ENCODE data around the gene VRK1.
"Not testable (repeated sequence)": the region's sequence is repeated elsewhere in the genome, so short reads cannot be mapped to it uniquely, and the experiment has no call there.

Gene VRK1

DNA sequence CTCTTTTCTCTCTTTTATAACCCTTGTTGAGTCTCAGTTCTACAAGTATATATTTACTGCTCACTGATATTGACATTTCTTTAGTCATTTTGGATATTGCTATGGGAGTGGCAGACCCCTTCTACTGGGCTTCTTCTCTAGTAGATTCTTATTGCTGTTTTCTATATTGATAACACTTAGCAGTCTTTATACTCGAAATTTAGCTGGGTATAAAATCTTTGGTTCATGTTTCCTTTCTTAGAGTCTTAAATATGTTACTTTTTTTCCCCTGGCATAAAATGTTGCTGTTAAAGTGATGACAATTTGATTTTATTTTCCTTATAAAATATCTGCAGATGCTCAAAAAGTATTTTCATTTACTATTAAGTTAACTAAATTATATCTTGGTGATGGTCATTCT is 32.6 kb downstream of the VRK1 start:
- no peak for DNase-seq

DNA sequence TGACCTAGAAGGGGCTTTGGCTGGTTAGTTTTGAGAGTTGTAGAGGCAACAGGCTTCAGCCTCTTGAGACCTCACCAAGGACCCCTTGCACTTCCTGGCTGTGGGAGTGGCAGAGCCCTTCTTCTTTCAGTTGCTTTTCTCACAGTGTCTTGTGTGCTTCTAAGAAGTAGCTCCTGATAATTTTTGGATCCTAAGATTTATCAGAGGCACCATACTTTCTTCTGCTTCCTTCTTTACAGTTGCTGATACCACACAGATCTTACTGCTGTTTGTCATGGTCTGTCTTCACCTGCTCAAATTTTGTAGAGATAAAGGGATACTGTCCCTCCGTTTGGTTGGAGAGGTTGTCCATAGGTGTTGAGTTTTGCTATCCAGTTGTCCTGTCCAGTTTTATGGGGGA is 33.8 kb downstream of the VRK1 start:
- no peak for DNase-seq

DNA sequence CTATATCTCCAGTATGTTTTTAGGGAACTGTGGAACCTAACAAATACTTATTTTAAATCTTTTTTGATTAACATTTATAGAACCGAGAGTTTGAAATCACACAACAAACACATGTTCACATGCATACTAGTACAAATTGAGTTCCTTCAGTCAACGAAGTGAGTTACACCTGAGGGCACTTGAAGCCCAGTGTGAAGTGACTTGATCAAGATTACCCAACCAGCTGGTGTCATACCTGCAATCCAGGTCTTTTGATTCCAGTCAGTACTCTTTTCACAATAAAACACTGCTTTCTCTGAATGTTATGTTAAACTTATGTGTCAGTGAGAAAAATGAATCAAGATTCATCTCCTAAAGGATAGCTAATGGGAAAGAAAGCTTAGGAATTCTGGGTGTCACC is 35.2 kb downstream of the VRK1 start:
- no peak for DNase-seq

DNA sequence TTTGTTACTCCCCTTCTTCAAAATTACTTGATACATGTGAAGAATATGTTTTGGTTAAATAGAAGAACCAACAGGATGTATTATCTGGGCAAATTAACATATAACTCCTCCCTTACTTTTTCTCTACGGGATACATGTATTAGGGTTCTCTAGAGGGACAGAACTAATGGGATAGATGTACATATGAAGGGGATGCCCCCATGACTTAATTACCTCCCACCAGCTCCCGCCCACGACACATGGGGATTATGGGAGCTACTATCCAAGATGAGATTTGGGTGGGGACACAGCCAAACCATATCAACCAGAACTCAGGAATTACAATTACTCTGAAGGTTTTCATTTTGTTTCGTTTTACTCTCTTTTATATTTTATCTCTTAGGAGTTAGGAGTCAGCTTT is 41.3 kb downstream of the VRK1 start:
- no peak for DNase-seq

DNA sequence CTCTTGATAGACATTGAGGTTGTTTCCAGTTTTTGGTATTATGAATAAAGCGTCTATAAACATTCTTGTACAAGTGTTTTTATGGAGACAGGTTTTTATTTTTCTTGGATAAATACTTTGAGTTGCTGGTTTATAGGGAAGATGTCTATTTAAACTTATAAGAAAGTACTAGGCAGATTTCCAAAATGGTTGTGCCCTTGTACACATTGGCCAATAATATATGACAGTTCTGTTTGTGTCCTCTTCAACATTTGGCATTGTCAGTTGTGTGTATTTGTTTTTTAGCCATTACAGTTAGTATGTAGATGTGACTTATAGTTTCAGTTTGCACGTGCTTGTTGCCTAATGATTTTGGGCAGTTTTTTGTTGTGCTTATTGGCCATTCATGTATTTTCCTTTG is 42.1 kb downstream of the VRK1 start:
- no peak for DNase-seq

DNA sequence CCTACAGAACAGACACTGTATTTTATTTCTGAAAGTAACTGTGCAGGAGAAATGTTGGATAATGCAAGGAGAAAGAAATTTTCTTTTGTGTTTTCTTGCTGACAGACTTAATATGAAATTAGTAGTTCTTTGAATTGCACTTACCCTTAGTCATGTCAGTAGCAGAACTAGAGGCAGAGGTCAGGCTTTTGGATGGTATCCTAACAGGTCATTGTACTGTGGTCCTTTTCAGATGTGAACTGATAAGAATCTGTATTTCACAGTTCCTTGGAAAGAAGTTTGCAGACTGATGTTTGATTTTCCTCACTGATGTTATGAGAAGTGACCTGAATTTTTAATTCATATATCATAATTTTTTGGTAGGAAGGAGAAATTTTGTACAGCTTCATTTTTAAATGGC is 46.0 kb downstream of the VRK1 start:
- no peak for DNase-seq

DNA sequence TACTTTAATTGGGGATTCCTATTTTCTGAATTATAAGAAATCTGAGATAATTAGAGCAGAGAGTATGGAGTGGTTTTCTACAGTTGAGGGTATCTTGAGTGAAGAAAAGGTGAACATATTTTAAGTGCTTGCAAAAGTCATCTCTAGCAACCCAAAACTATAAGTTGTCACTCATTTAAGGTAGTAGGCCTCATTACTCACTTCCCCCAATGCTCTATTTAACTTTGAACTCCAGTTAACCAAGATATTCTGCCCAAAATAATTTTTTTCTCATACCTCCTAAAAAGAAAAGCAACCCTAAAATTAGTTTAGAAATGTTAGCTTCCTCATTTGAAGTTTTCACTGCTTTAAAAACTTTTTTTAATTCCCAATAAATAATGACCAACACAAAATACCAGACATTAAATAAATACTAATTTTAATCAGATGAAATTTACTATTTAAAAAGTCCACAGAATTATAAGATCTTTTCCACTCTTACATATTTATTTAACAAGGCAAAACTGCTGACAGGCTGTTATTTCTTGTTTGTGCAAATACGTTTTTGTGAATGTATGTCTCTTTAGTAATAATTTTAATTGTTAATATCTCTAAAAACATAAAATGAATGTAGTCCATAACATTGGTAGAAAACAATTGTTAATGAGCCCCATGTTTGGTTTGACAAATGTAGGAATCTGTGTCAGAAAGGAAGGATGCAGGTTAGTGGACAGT is 47.8 kb downstream of the VRK1 start:
- DNase-seq, result no peak

DNA sequence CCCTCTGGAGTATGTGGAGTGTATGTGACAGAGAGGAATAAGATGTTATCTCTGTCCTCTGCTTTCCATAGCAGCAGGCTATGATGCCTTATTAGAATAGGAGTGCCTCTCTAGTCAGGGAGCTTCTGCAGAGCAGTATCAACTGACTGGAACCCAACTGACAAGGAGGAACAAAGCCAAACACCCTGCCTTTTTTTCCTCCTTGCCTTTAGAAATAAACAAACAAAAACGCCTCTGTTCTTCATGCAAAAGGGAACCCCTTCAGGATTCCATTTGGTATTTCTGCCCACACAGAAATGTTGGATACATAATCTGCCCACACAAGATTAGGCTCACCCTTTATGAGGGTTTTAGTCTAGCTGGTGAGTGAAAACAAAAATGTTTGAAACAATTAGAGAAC is 50.3 kb downstream of the VRK1 start:
- no peak for DNase-seq

DNA sequence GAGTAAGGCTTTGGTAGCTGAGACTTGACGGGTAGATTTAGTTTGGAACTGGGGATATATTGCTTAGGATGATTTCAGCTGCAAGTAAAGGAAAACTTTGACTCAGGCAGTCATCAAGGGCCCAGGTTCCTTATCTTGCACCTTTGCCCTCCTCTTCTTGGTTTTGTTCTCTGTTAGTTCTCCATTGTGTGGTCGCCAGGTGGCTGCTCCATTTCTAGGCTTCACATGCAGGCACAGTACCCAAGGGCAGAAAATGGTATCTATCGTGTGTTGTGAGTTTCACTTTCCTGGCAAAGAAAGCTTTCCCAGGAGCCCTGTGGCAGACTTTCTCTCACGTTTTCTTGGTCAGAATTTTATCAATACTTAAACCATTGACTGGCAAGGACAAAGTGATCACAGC is 50.8 kb downstream of the VRK1 start:
- no peak for DNase-seq

DNA sequence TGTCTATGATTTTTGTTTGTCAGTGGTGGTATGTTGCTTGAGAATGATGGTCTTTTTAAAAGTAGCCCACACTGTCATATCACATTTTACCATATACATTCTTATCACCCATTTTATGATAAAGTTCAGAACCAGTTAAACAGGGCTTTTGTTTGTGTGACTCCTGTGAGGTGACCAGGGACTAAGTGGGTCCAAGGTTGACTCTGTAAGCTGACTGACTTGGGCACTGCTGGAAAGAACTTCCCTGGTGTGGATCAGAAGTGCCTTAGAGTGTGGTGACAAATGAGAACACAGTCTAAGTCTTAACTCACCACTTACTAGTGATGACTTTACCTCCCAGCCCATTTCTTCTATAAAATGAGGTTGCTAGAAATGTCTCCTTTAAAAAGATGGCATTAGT is 52.6 kb downstream of the VRK1 start:
- no peak for DNase-seq

DNA sequence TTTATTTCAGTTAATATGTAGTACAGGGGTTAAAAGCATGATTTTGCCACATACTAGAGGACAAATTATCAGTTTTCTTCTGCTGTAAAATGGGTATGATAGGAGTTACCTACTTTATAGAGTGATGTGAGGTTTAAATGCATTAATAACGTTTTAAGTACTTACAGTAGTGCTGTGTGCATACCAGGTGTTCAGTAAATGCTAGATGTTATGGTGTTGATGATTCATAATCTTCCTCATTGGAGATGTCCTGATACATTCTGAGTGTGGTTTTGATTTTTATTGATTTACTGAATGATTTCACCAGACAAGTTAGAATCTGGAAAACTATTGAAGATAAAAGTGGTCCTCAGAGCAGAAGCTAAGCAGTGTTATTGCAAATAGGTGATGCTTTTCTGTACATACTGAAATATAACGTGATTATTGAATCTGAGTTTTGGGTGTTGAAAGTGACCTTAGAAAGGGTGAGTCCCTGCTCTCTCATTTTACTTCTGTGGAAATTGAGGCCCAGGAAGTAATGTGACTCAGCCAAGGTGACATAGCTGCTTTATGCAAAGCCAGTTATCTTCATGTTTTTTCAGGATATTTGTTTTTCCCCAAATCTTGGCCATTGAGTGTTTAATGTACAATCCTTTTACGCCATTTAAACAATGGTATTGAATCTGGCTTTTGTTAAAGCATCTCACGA is 54.7 kb downstream of the VRK1 start:
- DNase-seq, result no peak

DNA sequence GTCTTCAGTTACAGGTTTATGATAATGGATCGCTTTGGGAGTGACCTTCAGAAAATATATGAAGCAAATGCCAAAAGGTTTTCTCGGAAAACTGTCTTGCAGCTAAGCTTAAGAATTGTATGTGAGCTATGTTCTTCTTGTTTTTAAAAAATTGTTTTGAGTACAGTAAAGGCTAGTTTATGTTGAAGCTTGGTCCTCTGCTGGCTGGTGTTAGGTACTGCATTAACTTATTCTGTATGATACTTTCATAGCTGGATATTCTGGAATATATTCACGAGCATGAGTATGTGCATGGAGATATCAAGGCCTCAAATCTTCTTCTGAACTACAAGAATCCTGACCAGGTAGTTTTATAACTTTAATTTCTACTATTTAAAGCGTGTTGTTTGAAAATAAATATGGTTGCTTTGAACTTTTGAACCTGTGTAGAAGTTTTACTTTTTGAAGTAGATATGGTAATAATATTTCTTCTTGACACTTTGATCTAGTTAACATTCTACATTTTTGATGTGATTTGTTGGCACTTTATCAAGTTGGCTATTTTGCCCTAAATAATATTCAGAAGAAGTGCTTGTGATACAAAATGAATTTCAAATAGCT is 55.7 kb downstream of the VRK1 start:
- no peak for DNase-seq

DNA sequence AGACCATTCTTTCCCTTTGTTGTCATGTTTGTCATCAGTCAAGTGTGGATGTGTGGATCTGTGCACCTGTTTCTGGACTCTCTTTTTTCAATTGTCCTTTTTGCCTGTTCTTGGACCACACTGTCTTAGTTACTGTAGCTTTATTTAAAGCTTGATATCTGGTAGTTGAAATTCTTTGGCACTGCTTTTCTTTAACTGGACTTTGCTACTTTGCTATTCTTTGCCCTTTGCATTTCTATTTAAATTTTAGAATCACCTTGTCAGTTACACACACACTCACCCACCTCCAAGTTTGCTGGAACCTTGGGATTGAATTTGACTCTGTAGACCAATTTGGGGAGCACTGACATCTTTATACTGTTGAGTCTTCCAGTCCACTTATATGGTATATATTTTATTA is 61.5 kb downstream of the VRK1 start:
- no peak for DNase-seq

DNA sequence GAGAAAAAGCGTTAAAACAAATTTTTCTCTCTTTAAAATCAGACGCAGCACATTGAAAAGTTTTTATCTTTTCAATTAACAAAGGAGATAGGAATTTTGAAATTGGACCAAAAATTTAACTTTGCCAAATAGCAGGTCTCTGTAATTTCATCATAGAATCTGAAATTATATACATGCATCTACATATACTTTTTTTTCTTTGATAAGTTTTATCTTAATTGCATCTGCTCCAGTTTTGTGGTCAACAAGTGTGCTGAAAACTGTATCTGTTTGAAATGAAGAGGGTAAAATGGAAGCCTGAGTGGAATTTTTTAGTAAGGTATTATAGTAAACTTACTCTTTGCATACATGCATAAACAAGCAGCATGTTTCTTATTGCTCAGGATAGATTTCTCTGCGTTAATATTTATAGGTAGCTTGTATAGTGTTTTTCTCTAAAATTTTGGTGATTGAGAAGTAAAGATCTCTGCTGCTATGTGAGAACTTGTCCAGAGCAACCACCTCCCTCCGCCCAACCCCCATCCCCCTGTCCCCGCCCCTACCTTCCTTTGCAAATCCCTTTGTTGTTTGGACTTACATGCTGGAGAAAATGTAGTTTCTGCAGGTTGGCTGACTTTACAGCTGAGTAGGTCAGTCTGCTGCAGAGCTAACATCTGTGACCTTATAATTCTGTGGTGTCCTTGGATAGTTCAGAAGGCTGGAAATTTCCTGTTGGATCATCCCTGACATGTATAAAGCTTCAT is 64.6 kb downstream of the VRK1 start:
- DNase-seq, result no peak

DNA sequence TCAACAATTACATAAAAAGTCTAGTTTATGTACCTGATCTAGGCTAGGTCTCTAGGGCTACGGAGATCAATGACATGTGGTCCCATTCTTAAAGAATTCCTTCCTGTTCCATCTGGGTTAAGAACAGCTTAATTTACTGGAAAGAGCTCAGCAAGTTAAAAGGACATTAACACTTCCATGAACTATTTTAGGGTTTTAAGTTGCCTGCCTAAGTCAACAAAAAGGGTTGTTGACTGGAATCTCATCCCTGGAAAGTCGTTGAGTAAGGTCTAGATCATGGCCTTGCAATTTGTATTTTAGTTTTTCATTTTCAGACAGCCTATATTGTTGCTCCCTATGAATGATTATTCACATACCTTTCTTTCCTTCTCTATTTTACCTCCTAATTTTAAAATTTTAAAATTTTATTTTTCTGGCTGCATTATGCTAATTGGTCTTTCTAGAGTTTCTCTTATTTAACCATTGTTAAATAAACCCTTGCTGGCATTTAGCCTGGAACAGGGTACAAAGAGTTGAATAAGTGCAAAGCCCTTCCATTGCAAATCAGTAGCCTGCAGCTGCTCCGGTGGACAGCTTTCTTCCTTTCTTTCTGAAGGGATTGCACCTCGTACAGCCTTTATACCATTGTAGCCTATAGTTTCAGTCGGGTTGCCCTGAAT is 66.3 kb downstream of the VRK1 start:
- DNase-seq, result no peak

DNA sequence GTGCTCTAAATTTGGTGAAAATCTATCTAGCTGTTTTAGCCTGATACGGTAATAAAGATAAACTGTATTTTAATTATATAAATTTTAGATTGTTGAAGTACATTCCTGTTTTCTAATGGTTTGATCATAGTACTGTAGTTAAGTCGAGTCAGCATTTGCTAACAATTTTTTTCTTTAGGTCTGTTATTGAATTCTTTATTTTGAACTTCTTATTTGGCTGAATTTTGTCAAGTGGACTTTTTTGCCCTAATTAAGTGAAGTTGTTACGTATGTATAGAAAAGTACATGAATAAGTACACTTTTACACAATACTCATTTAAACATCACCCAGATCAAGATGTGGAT is 66.8 kb downstream of the VRK1 start:
- no peak for DNase-seq

DNA sequence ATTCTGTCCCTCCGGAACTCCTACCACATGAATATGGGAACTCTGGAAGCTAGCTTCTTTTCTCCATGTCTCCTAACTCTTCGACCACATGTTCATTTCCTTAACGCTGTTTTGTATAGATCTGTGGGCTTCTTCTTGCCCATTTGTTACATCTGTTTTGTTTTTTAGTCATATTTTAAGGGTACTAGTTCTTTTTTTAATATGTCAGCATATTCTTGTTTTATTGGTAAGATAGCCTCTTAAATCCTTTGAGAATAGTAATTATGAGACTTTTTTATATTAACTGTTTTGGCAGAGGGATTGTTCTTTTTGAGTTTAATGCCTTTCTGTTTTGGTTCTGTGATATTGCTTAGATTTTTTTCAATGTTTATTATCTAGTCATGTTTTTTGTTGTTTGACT is 70.5 kb downstream of the VRK1 start:
- no peak for DNase-seq

DNA sequence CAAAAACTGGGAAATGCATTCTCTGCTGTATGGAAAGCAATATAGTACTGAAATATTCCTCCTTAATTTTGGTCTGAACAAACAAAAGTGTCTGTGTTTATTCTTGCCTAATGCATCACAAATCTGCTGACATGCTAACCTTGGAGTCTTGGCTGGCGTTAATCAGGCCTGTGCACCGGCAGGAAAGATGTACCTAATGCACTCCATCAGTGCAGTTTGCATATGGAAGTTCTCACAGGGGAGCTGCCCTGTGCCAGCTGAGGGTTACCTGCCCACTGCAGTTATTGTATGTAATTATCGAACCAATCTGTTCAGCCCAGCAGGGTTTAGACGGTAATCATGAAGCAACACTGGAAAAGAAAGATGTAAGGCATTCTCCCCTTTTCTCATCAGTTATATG is 76.9 kb downstream of the VRK1 start:
- no peak for DNase-seq

DNA sequence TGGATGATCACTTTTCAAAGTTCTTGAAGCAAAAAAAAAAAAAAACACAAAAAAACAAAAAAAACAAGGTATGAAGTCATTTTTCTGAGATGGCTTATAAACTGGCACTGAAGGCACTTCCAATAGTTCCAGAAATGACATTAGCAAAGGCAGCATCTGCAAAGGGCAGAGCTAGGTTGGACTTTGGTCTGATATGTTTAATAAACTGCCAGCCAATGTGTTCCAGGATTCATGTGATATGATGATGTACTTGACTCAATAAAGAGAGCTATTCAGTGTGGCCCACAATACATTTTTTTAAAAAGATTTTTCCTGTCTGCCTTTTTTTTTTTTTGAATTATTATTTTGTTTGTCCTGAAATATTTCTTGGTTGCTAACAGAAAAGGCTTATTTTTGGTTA is 79.6 kb downstream of the VRK1 start:
- no peak for DNase-seq

DNA sequence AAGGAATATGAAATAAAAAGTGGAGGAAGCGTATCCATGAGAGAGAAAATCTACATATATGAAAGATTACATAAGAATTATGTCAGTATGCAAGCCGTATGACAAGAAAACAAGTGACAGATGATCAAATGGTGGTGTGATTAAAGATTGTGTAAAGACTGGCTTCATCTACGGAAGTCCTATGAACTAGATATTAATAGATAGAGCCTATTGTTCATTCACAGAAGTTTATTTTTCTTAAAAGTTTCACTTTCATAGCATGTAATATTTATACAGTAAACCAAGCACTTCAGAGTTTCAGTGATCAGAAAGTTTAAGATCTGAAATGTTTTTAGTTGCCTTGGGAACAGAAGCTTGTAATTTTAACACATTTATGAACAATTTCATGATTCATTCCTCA is 84.5 kb downstream of the VRK1 start:
- no peak for DNase-seq

DNA sequence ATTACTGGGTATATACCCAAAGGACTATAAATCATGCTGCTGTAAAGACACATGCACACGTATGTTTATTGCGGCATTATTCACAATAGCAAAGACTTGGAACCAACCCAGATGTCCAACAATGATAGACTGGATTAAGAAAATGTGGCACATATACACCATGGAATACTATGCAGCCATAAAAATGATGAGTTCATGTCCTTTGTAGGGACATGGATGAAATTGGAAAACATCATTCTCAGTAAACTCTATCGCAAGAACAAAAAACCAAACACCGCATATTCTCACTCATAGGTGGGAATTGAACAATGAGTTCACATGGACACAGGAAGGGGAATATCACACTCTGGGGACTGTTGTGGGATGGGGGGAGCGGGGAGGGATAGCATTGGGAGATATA is 86.8 kb downstream of the VRK1 start:
- DNase-seq, result not testable (repeated sequence)

DNA sequence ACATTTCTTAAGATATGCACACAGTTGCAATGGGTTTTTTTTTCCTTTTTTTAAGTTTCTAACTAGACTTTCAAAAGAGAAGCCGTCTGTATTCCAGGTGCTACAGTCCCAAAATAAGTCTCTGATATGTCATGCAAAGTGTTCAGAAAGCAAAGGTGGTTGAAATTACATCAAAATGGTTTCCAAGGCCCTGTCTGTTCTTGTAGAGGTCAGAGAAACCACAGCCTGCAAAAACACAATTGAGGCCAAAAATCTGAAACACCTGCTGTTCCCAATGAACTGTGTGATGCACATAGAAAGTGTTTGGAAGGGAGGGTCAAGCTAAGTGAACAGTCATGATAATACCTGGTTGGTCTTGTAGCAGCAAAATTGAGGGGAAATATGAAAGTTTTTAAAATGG is 91.0 kb downstream of the VRK1 start:
- no peak for DNase-seq

DNA sequence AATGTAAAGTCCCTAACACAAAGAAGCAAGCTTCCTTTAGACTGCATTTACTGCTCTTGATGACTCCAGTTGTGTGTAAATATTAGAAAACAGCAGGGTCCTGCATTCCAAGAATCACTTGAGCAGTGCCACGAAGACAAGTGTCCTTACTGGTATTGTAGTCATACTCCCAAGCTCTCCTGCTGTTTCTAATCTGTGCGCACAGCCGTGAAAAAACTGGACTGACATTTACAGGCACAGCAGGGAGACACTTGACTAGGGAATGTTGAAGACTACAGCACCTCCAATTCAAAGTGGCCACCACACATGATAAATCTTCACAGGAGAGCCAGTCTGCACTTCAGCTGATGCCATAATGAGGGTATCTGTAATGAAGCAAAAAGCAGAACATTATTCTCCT is 91.4 kb downstream of the VRK1 start:
- DNase-seq, result no peak

Measured in effector CD4-positive, alpha-beta T cell (primary cell).